Loucy (cell line): ENCODE data around the gene BRD8.

Experiments used
- H2AFZ ChIP-seq: fragments of 200-600 bp; sonication (generic); 2 replicates; pipeline ENCODE4 v1.6.0; 2016; ENCODE audit warnings: antibody characterized with exemption, mild to moderate bottlenecking, low read length, moderate library complexity
- H3F3A ChIP-seq: fragments of 200-600 bp; 2 replicates; pipeline ENCODE4 v1.6.0; 2016; ENCODE audit warnings: antibody characterized with exemption, low read depth, mild to moderate bottlenecking
- H3K27me3 ChIP-seq: fragments of 200-600 bp; sonication (generic); 2 replicates; pipeline ENCODE4 v1.6.1; 2014; ENCODE audit warnings: low read length, mild to moderate bottlenecking; ENCODE audit not compliant: insufficient read depth, poor library complexity, severe bottlenecking
- H3K36me3 ChIP-seq: fragments of 200-600 bp; sonication (generic); 2 replicates; pipeline ENCODE4 v1.6.1; 2016; ENCODE audit warnings: low read length; ENCODE audit not compliant: insufficient read depth
- H3K4me1 ChIP-seq: fragments of 200-600 bp; sonication (generic); 2 replicates; pipeline ENCODE4 v1.5.1; 2014; ENCODE audit warnings: low read length, mild to moderate bottlenecking; ENCODE audit not compliant: insufficient read depth, poor library complexity, severe bottlenecking
- H3K4me2 ChIP-seq: fragments of 200-600 bp; sonication (generic); 2 replicates; pipeline ENCODE4 v1.6.0; 2014; ENCODE audit warnings: antibody characterized with exemption, low read length, low read depth, mild to moderate bottlenecking; ENCODE audit not compliant: poor library complexity, severe bottlenecking
- H3K4me3 ChIP-seq: fragments of 200-600 bp; sonication (generic); 2 replicates; pipeline ENCODE4 v1.5.1; 2014; ENCODE audit warnings: low read length, mild to moderate bottlenecking, mixed read lengths; ENCODE audit not compliant: poor library complexity, severe bottlenecking
- H3K79me2 ChIP-seq: fragments of 200-600 bp; sonication (generic); 2 replicates; pipeline ENCODE4 v1.6.1; 2014; ENCODE audit warnings: low read length; ENCODE audit not compliant: insufficient read depth
- H3K9ac ChIP-seq: fragments of 200-600 bp; sonication (generic); 2 replicates; pipeline ENCODE4 v1.6.0; 2014; ENCODE audit warnings: mild to moderate bottlenecking, low read depth, low read length, moderate library complexity; ENCODE audit not compliant: poor library complexity, severe bottlenecking
- H3K9me2 ChIP-seq: fragments of 200-600 bp; sonication (generic); replicated peaks from 2 replicates; pipeline ENCODE4 v1.6.1; 2016; ENCODE audit warnings: low read depth, low read length, mixed read lengths
- H3K9me3 ChIP-seq: fragments of 200-600 bp; sonication (generic); 2 replicates; pipeline ENCODE4 v1.6.1; 2014; ENCODE audit warnings: mild to moderate bottlenecking, antibody characterized with exemption, low read length, low read depth; ENCODE audit not compliant: insufficient read depth
- H4K20me1 ChIP-seq: fragments of 200-600 bp; sonication (generic); 2 replicates; pipeline ENCODE4 v1.6.0; 2014; ENCODE audit warnings: antibody characterized with exemption, low read length, mild to moderate bottlenecking; ENCODE audit not compliant: insufficient read depth, poor library complexity, severe bottlenecking
- EZH2phosphoT487 ChIP-seq: fragments of 200-600 bp; IDR thresholded peaks from 2 replicates; pipeline ENCODE4 v1.6.1; 2018; ENCODE audit warnings: antibody characterized with exemption, mild to moderate bottlenecking, moderate library complexity, borderline replicate concordance
- TF ChIP-seq, protein P1 (sequence below): fragments of 200-600 bp; sonication (generic); conservative IDR thresholded peaks from 2 replicates; pipeline ENCODE4 v1.5.1; 2014; ENCODE audit warnings: mild to moderate bottlenecking, antibody characterized with exemption, low read length

BRD8 gene

DNA sequence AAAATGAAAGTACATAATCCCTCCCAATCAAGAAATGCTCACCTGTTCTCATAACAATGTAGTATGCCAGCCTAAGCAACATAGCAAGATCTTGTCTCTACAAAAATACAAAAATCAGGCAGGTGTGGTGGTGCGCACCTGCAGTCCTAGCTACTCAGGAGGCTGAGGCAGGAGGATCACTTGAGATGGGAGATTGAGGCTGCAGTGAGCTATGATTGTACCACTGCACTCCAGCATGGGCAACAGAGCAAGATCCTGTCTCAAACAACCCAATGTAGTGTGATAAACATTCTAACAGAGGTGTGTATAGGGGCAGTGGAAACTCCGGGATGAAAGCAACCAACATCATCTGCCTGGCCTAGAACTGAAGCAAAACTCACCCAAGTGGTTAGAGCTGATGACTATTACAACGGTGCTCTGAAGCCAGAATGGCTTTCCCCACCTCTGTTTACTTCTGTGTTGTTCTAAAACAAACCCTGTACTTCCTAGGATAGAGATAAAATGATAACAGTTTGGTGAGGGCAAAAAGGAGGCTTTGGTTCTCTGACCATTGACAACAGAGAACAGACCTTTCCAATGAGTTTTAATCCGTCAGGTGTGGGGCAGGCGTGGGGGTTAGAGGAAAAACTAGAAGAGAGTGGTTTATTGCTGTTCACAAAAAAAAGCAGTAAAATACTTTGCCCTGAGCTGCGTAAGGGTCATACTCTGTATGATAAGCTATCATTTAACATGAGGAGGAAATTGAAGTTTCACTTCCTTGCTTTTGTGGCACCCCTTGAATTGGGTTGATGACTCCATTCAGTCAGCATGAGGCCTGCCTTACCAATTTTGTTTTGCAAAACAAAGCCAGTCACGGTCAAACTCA is 75.7 kb downstream of the BRD8 start:
- H2AFZ ChIP-seq: peak overlapping the region; percentile 63; the same call in 1 of the 2 replicates
- H3K4me3 ChIP-seq: no peak overlapping the region
- H4K20me1 ChIP-seq: no peaks in the 10 kb centered on the region
- no peaks in the 10 kb centered on the region for H3K9me2 ChIP-seq
- no peaks in the 10 kb centered on the region for H3F3A ChIP-seq
- H3K27me3 ChIP-seq: no peaks in the 10 kb centered on the region
- no peak overlapping the region for H3K4me2 ChIP-seq
- no peaks in the 10 kb centered on the region for H3K4me1 ChIP-seq
- TF ChIP-seq EZH2phosphoT487: no peak
- TF ChIP-seq, protein P1, sequence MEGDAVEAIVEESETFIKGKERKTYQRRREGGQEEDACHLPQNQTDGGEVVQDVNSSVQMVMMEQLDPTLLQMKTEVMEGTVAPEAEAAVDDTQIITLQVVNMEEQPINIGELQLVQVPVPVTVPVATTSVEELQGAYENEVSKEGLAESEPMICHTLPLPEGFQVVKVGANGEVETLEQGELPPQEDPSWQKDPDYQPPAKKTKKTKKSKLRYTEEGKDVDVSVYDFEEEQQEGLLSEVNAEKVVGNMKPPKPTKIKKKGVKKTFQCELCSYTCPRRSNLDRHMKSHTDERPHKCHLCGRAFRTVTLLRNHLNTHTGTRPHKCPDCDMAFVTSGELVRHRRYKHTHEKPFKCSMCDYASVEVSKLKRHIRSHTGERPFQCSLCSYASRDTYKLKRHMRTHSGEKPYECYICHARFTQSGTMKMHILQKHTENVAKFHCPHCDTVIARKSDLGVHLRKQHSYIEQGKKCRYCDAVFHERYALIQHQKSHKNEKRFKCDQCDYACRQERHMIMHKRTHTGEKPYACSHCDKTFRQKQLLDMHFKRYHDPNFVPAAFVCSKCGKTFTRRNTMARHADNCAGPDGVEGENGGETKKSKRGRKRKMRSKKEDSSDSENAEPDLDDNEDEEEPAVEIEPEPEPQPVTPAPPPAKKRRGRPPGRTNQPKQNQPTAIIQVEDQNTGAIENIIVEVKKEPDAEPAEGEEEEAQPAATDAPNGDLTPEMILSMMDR: no peak
- H3K36me3 ChIP-seq: no peaks in the 10 kb centered on the region
- H3K79me2 ChIP-seq: no peaks in the 10 kb centered on the region
- no peaks in the 10 kb centered on the region for H3K9me3 ChIP-seq
- no peak overlapping the region for H3K9ac ChIP-seq

DNA sequence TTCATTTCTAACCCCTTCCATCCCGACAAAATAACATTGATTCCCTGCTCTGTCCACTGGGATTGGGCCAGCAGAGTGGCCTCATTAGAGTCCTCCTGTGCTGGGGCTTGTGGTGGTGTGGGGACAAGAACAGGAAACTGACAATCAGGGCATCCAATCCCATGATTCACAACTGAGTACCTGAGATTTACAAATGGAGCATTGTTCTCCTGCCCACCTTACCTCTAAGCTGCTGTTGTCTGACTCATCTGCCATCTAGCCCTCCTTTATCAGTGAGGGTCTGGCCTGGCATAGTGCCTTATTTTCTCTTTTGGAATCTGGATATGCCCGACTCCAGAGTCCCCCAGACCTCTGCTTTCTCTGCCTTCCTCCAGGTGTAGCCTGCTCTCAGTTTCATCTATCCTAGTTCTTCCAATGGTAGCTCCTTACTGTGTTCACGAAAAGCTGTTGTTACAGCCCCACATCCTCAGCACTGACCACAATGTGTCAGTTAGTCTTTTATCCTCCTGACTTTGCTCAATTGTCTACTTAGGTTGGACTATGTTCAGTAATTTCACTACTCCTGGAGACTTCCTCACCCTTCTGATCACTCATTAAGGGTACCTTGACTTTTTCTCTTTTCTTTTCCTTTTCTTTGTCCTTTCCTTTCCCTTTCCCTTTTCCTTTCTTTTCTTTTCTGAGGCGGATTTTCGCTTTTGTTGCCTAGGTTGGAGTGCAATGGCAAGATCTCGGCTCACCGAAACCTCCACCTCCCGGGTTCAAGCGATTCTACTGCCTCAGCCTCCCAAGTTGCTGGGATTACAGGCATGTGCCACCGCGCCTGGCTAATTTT is 81.2 kb downstream of the BRD8 start:
- no peak overlapping the region for H2AFZ ChIP-seq
- no peaks in the 10 kb centered on the region for H3K79me2 ChIP-seq
- no peak overlapping the region for H3K4me3 ChIP-seq
- TF ChIP-seq, protein P1: no peak
- TF ChIP-seq EZH2phosphoT487: no peak
- H3K9me2 ChIP-seq: no peaks in the 10 kb centered on the region
- H3K9ac ChIP-seq: no peak overlapping the region
- no peaks in the 10 kb centered on the region for H3K36me3 ChIP-seq
- peaks cover 49% of the 10 kb centered on the region for H3K4me1 ChIP-seq
- 0 out of 2 replicates have a peak, but pooled peaks cover 3% of the 10 kb centered on the region for H3F3A ChIP-seq
- H3K9me3 ChIP-seq: no peaks in the 10 kb centered on the region
- no peaks in the 10 kb centered on the region for H3K27me3 ChIP-seq
- H4K20me1 ChIP-seq: no peaks in the 10 kb centered on the region
- peak overlapping the region; percentile 26 for H3K4me2 ChIP-seq

DNA sequence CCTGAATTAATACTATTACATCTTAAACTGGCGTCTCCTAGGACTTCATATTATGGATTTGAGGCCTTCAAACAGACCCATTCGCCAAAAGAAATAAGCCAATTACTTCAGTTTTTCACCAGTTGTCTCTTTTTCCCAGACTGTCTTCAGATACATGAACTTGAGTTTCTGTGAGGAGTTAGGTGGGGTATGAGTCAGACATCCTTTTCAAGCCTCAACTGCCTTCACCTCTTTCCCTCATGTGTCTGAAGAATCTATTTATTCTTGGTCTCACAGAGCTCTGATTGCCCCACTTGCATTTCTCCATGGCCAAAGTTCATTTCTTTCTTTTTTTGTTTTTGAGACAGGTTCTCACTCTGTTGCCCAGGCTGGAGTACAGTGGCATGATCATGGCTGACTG is 82.1 kb downstream of the BRD8 start:
- Histone ChIP-seq H3K27me3 (no peaks in the 10 kb centered on the region), H4K20me1 (no peaks in the 10 kb centered on the region), H3F3A (0 out of 2 replicates have a peak, but pooled peaks cover 3% of the 10 kb centered on the region), H3K36me3 (no peaks in the 10 kb centered on the region), H3K9ac (no peak overlapping the region), H3K79me2 (no peaks in the 10 kb centered on the region), H3K4me3 (no peak overlapping the region), H3K9me2 (no peaks in the 10 kb centered on the region), H2AFZ (0 out of 2 replicates have a peak overlapping the region, but pooled peaks have one; percentile 4), H3K4me1 (peaks cover 52% of the 10 kb centered on the region), H3K9me3 (no peaks in the 10 kb centered on the region), H3K4me2 (peak overlapping the region; percentile 4)
- no peak for TF ChIP-seq EZH2phosphoT487
